Pericardium fibroblast (primary cell): Measurements from ENCODE around the gene TRPC5OS. TPM values are rescaled to one million over a fixed set of nuclear protein-coding genes. Genes with fewer than 3 reads are reported as not detected.

Experiments used
- total RNA-seq: library from RNA; depleted of rRNA; stranded (reverse); fragments of >200 nt; gene quantifications from 2 replicates; pipeline ENCODE4 v1.2.3, GENCODE V29; 2015

TRPC5OS gene
- not detected in 2 replicates for total RNA-seq

GRCh38 chrX:111875881-111876280 lies at the start of gene TRPC5OS:
Gene TRPC5OS (plus strand): TSS chrX:111876181. CDS start chrX:111901850, 25,669 bp downstream.

Other genes starting within 250 kb of the TRPC5OS start
- gene ALG13, start 195.0 kb upstream of the TRPC5OS start, total RNA-seq = 14.2 and 15.0 TPM in 2 replicates
- gene TRPC5, start 206.6 kb downstream of the TRPC5OS start, total RNA-seq = not detected in 2 replicates
- gene RTL4, start 206.8 kb downstream of the TRPC5OS start, total RNA-seq = not detected in 2 replicates